Right forelimb (tissue), 1 donor: ENCODE data around the gene KRT7.
A peak's percentile ranks its signal among the peaks of the same experiment; 100 is the strongest.

Source experiments
- DNase-seq: peaks from one replicate; pipeline ENCODE4 v3.0.0-alpha.2; 2018

Gene KRT7

DNA sequence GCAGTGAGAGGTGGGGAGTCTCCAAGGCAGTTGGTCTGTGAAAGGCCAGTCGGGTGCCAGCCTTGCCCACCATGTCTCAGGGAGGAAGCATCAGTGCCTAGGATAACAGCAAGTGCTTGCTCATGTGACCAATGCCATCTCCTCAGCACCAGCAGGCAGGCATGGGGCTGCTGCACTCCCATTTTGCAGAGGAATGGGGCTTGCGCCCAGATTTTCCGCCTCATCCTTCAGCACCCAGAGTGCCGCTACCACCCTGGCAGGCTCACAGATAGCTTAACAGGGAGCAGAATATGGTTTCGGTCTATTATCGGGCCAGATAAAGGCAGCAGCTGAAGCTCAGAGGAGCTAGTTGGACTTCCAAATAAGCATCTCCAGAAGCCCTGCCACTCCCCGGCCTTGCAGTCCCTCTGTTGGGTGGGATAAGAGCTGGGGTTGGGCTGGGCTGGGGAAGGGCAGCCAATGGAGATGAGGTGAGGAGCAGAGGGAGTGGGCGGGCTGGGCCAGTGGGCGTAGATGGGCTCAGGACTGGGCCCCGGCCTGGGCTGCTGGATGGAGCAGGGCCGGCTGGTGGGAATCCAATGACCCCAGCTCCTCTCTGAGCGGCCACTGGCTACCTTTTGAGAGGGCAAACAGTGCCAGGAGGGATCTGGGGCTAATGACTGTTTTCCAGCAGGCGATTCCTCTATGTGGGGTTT lies 32.8 kb upstream of the KRT7 start:
- DNase-seq, result no peak

DNA sequence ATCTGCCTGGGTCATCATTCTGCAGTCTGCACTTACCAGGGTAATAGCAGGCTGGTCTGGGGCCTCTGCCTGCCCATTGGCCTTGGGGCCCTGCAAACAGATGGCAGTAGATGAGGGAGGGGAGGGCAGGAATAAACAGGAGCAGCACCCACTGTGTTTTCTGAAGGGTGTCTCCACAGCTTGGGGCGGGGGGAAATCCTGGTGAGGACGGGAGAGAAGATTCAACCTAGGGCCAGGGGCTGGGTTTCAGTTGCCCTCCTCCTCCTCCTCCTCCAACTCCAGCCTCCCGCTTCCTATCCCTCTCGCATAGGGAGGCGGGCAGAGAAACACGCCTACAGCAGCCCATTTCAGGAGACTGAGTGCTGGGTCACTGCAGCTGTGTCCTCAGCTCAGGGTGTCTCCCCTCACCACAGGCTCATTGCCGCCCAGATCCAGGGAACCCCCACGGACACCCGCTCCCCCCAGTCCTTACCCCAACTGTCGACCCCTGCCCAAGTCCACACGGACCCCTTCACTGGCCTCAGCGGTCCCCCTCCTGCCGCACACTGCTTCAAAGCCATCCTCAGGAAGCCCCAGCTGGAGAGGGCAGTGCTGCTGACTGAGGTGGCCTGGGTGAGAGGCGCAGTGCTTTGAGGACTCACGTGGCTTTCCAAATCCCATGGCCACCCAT lies 32.1 kb upstream of the KRT7 start:
- DNase-seq, result no peak

DNA sequence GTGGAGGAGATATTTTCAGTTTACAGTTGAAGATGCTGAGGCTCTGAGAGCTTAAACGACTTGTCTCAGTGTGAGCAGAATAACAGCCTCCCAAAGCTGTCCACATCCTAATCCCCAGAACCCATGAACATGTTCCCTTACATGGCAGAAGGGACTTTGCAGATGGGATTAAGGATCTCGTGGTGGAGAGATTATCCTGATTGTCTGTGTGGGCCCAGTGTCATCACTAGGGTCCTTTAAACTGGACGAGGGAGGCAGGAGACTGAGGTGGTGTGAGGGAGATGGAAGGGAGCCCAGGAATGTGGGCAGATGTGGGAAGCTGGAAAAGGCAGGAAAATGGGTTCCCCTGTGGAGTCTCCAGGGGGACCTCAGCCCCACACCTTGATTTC lies 31.6 kb upstream of the KRT7 start:
- DNase-seq, result peak; percentile 9

DNA sequence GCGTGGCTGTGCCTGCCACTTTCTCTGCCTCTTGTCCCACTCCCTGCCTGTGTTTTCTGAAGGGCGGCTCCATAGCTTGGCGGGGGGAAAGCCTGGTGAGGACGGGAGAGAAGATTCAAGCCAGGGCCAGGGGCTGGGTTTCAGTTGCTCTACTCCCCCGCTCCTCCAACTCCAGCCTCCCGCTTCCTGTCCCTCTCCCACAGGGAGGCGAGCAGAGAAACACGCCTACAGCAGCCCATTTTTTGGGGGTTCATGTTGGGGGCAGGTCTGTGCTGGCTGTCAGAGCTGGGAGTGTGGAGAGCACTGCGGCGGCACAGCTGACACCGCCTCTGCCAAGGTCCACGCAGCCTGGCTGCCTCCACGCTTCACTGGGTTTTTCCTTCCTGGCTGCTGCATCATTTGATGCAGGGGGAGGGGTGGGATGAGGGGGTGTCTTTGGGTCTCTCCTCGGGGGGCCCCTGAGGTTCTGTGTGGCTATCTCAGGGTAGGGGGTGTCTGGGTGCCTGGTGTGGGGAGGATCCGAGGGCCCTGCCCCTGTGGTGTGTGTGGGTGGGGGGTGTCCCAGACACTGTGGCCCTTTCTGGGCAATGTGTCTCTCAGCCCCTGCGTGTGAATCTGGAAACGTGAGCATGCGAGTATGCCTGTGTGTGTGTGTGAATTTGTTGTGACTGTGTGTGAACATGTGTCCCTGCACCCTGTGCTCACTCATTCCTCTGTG lies 30.5 kb upstream of the KRT7 start:
- DNase-seq, result peak; percentile 56

DNA sequence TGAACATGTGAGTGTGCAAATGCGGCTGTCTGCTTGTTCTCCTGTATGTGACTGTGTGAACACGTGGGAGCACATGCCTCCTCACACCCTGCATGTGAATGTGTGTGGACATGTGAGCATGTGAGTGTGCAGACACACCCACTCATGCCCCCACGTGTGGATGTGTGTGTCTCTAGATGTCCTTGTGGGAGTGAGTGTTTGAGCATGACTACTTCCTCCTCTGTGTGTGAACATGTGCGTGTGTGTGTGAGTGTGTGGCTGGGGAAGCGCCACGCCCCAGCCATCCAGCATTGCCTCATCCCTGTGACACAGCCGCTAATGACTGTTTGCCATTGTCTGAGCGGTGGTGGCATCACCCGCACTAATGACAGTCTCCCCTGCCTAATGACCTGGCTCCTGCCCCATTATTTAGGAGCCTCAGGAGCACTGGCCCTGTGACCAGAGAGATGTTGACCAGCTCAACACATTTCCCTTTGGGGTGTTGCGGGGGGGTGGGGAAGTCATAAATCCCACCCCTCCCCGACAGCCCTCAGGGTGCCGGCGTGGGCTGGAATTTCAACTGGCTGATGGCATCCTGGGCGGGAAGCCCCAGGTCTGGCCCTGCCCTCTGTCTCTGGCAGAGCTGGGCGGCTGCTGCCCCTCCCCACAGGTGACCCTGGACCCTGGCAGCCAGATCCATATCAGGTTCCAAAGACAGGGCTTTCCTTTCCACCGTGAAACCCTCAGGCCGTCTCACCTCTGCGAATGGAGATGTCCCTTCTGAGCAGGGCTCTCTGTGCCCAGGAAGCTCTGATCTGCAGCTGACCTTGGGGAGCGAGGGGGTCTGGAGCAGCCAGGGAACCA lies 29.7 kb upstream of the KRT7 start:
- peak; percentile 54 for DNase-seq

DNA sequence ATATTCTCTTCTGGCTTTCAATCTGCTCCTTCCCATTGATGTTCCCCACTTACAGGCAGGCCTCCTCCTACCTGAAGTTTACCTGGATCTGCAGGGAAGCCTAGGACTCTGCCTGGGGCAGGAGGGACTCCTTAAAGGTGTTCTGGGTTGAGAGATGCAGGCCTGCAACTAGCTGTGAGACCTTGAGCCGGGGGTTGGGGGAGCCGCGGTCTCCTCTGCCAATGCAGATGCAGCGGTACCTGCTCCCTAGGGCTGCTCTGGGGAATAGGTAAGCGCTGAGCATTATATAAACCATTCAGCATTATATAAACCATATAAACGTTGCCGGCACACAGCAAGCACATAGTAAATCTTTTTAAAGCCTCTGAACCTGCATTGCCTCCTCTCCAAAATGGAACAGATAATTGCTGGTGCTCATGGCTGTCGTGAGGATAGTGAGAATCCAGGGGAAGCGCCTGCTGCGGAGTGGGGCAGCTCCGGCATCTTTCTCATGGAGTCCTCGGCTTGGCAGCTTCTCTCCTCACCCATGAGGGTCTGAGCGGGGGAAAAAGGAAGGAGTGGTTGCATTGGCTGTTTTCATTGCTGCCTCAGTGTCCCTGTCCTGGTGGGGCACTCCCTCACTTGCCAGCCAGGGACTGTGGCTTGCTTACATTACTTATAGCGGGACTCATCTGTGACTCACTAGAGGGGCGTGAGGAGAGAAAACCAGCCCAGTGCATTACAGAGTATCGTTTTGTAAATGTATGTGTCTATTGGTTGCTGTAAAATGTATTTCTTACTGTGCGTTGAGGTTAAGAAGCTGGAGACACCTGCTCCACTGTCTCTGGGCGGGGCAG lies 28.7 kb upstream of the KRT7 start:
- peak; percentile 35 for DNase-seq

DNA sequence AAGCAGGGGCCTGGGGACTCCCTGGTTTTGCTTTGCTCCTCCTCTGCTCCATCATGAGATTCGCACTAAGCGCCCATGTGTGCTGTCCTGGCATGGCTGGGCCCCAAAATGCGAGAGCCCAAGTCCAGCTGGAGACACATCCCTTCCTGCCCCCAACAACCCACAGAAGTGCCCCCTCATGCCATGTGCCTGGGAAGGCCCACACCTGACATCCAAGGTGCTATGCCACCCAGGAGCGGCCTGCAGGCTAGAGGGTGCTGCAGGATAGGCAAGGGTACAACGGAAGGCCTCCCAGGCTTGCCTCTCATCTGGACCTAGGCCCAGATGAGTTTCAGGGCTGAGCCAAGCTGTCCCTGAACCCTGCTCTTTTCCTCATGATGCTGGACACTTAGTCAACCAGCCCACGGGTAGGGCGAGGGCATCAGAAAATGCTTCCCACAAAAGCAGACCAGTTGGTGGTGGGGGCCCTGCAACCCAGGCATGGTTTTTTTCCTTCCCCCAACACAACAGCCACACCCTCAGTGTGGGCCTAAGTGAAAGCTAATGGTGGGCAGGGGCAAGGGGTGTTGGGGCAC lies 28.0 kb upstream of the KRT7 start:
- peak; percentile 3 for DNase-seq

DNA sequence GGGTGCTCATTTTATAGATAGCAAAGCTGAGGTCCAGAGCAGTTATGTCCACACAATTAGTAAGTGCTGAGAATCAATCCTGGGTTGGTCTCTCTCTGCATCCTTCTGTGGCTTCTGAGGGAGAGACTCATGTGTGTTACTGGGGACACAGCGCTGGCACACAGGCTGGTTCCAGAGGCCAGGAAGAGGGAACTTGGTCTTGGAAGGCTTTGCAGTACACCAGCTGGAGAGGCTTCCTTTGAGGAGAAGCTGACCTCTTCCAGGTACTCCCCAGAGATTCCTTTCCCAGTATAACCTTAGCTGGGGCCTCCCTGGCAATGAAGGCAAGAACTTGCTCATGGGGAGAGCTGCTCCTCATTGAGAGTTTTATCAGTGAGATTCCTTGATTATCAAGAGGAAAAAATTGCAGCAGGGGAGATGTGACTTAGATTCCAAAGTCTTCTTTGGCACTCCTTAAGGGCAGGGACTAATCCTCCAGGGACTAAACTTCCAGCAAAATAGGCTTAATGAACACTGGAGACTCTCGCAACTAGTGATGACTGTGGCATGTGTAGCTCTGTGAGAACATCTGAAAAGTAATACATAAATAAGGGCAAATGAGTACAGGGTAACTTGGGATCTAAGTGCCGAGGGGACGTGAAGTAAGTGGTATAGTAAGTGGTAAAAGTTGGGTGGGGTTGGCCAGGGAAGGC lies 27.3 kb upstream of the KRT7 start:
- DNase-seq, result peak; percentile 34

DNA sequence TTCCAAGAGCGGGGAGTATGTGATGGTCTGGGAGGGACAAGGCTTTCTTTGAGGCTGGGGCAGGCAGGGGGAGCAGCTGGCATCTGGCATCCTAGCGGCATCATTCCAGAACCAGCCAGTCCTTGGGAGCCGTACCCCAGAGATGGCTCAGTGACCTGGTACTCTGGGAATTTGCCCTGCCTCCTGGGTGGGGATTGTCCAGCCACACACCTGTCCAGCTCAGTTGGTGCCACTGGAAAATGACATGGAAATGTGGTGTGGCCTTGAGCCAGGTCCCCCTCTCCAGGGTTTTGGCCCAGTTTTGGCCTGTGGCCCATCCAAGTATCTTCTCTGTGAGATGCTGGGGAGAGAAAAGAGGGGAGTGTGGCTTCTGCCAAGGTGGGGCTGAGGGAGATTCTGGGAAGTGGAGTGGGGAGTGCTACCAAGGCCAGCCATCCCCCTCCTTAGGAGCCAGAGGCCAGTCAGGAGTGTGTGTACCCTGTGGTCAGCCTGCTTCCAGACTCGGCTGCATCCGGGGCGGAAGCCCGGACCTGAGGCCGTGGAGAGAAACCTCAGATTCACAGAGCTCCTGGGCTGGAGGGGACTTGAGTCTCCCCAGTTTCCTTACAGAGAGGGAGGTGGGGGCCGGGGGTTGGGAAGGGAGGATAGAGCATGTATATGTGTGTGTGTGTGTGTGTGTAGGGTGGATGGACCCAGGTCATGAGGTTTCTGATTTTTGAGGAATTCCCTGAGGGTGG lies 26.6 kb upstream of the KRT7 start:
- DNase-seq, result peak; percentile 45

DNA sequence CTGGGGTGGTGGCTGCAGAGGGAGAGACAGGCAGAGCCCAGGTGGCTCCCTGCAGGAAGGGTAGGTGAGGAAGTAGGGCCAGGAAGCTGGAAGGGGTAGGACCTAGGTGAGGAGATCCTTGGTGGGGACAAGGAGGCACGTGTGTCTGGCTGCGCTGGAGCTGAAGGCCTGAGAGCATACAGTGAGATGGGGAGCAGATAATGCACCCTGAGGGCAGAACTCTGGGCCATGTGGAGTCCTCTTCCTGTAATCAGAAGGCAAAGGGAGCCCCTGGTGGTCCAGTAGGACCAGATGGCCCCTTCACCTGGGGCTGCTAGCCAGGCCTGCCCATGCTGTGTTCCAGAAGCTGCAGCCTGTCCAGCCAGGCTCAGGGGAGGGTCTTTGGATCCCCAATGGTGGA lies 25.9 kb upstream of the KRT7 start:
- no peak for DNase-seq

DNA sequence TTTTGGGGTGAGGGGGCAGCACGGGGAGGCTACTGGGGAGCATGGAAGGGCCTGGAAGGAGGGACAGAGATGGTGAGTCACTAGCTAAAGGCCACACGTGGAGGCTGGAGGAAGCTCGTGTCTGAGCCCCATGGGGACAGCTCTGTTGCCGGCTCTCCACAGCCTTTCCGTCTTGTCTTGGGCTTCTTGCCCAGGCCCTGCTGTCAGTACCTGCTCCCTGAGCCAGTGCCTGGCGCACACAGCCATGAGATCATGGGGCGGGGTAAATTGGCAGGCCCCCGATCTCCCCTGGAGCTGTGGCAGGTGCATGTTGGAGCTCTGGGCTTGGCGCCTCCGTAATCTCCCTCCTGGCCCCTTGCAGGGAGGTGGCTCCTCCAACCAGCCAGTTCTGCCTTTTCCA lies 25.1 kb upstream of the KRT7 start:
- peak; percentile 61 for DNase-seq

DNA sequence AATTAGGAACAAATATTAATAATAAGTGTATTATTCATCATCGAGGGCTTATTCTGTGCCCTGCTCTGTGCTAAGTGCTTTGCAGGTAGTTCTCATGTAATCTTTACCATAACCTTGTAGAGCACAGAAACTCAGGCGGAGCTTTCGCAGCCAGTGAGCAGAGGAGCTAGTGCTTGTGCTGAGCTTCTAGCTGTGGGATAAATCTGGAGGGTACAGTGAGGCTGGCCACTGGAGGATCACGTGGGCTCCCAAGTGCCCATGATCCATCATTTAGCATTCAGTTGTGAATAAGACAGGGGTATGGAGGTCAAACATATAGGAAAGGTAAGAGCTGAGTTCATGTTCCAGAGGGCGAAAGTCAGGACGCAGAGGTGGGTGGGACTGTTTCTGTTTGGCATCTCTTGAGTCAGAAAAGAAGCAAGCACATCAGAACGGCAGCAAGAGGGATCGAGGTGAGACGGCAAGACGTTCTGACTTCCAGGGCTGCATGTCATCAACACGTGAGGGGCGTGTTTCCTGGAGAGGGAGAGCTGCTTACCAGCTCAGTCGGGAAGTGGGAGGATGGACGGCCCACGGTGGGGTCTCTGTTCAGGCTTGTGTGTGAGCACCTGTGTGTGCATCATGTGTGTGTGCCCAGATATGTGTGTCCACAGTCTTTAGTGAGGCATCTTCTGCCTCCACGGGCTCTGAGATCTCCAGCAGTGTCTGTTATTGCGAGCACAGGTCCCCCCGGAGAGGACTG lies 24.4 kb upstream of the KRT7 start:
- peak; percentile 34 for DNase-seq

DNA sequence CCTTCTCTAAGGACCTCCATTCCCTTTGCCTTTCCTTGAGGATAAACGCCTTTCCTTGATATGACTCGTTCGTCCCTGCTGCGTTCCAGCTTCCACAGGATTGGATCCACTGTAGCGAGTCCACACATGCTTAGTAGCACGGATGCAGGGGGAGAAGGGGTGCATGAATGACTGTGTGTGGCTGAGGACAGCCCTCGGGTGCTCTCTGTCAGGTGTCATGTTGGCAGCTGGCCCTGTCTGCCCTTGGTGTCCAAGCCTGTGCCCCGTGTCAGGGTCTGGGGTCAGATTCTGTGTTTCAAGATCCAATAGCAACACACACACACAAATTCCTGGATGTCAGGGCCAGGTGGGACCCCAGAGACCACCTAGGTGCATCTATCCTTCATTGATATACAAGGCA lies 23.7 kb upstream of the KRT7 start:
- DNase-seq, result peak; percentile 34

DNA sequence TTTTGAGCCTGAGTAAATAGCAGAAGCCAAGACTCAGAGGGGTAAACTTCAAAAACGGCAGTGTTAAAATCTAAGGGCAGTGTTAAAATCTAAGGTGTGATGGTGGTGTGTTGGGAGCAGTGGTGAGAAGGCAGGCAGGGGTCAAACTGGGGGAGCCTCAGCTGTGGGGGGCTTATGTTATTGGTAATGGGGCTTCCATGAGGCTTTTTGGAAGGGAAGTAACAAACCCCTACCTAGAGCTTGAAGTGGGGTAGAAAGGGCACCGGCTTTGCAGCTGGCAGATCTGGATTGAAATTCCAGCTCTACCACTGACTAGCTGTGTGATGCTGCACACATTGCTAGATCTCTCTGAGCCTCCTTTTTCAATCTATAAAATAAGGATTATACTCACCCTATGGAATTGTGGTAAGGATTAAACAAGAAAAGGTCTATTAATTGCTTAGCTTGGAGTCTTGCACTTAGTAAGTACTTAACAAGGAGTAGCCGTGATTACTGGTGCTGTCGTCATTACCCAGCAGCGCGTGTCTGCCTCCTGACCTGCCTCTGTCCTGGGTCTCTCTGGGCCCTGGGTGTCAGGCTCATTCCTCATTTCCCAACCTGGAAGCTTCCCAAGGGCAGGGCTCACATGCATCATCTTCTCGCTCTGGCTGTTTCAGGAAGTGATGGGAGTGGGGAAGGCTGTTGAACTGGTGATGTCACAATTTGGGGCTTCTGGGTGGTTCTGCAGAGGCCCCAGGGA lies 22.7 kb upstream of the KRT7 start:
- DNase-seq, result peak; percentile 45

DNA sequence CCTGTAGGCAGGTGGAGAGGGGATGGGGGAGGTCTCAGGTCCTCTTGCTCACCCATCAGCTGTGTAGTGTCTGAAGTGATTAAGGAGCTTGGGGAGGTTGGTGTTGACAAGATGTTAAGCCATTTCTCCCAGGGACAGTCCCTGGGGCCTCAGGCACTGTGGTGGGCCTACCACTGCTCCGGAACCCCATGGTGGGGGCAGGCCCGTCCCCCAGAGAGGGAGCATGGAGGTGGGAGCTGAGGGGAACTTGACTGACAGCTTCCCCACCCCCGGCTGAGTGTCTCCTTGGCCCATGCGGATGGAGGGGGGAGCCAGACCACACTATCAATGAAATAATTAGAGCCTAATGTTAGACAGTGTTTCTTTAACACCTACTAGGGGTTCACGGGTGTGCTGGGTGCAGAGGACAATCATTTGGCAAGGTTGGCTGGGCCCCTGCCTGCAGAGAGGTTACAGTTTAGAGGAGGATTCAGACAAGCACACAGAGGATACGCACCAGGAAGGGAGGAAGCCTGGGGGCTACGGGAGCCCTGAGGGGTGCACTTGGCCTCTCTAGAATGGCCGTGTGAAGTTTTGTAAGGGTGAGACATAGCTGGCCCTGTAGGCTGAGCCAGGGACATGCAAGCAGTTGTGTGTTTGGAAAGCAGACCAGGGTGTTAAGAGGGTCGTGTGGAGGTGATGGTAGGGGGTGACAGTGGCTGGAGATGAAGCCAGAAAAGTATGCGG lies 22.0 kb upstream of the KRT7 start:
- DNase-seq, result no peak

DNA sequence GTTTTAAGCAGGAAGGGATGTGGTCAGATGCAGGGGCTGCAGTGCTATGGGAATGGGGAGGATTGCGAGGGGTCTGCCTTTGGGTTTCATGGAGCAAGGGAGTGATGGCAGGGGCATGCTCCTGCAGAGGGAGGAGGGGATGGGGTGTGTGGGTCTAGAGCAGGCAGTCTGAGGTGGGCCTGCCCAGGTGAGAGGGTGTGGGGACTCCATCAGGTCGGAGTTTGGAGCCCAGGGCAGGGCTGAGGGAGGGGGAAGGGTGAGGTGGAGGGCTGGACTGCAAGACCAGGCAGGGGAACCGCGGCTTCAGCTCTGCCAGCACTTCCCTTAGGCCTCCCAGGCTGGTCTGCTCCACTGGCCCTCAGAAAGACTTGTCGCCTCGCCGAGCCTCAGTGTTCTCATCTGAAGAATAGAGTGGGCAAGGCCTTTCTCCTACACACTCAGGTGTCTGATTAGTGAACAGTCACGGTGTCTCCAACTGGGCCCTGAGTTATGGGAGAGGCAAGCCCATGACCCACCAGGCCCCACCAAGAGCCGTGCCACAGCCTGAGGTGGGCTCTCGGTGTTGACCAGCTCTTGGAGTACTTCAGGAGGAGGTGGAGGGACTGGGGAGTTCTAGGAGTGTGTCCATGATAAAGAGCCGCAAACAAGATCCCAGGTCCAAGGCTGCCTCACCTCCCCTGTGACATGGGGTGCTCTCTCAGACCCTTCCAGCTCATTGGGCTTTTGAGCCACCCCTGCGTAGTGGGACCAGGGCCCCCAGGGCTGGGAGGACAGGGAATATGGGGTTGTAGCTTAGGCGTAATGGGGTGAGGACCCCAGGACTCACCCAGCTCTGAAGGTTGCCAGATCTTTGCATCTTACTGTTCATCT lies 21.1 kb upstream of the KRT7 start:
- DNase-seq, result peak; percentile 36
